ENCODE measurements around the gene RBM11. TPM values are rescaled to one million over a fixed set of nuclear protein-coding genes. Genes with fewer than 3 reads are reported as not detected.

The RBM11 gene
- total and polyA plus RNA-seq, 12 donors = 0.21 to 1.1 (median 0.47) TPM; not detected in 3

DNA sequence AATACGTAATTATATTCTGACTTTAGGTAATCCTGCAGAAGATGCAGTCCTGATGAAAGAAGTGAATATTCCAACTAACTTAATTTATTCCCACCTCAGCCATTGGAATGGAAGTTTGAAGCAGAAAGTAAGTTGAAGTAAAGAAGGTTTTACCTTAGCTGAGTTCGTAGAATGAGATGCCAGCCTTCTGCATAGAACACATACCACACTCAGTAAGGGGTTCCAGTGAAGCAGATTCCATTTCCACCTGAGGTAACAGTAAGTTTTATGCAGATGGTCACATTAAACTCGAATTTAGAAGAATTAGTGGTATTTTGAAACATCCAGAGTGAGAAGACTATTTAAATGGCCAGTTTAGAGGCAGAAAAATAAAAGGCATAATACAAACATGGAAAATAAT lies 20.2 kb downstream of the RBM11 start:
- 50% methylated on average over 3 of the region's 3 CpGs for WGBS, 2 donors
- Histone ChIP-seq H3K27ac (no peak overlapping the region), H3K4me3 (no peak overlapping the region), H3K27me3 (no peaks in the 10 kb centered on the region), H3K9me3 (no peaks in the 10 kb centered on the region), H3K36me3 (no peaks in the 10 kb centered on the region), H3K4me1 (no peaks in the 10 kb centered on the region)
- TF ChIP-seq, protein P1, sequence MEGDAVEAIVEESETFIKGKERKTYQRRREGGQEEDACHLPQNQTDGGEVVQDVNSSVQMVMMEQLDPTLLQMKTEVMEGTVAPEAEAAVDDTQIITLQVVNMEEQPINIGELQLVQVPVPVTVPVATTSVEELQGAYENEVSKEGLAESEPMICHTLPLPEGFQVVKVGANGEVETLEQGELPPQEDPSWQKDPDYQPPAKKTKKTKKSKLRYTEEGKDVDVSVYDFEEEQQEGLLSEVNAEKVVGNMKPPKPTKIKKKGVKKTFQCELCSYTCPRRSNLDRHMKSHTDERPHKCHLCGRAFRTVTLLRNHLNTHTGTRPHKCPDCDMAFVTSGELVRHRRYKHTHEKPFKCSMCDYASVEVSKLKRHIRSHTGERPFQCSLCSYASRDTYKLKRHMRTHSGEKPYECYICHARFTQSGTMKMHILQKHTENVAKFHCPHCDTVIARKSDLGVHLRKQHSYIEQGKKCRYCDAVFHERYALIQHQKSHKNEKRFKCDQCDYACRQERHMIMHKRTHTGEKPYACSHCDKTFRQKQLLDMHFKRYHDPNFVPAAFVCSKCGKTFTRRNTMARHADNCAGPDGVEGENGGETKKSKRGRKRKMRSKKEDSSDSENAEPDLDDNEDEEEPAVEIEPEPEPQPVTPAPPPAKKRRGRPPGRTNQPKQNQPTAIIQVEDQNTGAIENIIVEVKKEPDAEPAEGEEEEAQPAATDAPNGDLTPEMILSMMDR (IDR thresholded peaks at IDR 0.05) = no peak
- DNase-seq = no peak
- intact Hi-C loops (cut with DNase I) = no loop called here
- no peak for ATAC-seq

DNA sequence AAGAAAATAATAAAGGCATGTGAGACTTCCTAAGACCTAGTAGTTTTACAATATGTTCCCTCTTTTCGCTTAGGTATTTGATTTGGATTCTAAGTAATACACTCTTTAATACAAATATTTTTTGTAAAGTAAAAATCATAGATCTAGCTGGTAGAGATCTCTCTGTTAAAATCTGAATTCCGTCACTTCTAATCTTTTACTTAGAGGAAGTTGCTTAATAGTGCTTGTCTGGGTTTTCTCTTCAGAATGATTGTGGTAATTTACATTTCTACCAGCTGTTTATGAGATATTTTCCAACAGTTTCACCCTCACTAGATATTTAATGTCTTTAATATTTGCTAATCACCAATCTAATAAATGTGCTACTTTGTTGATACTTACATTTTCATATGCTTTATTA lies 23.3 kb downstream of the RBM11 start:
- Histone ChIP-seq H3K27me3 (no peaks in the 10 kb centered on the region), H3K36me3 (no peaks in the 10 kb centered on the region), H3K4me1 (no peaks in the 10 kb centered on the region), H3K4me3 (no peak overlapping the region), H3K9me3 (no peaks in the 10 kb centered on the region), H3K27ac (no peak overlapping the region)
- intact Hi-C loops (cut with DNase I) = no loop called here
- TF ChIP-seq, protein P1 (IDR thresholded peaks at IDR 0.05) = no peak
- 71 to 78% methylated on average over 2 of the region's 2 CpGs for WGBS, 2 donors
- no peak for DNase-seq
- ATAC-seq = no peak

DNA sequence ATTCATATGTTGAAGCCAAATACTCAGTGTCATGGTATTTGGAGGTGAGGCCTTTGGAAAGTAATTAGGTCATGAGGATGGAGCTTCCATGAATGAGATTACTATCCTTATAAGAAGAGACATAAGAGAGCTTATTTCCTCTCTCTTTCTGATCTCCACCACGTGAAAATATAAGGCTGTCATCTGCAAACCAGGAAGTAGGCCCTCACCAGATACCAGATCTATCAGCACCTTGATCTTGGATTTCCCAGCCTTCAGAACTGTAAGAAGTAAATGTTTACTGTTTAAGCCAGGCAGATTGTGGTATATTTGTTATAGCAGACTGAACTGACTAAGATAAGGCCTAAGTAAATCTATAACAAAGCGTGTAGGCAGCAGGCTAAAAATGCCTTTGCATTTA lies 25.3 kb downstream of the RBM11 start:
- Histone ChIP-seq H3K36me3 (no peaks in the 10 kb centered on the region), H3K27ac (no peak overlapping the region), H3K27me3 (no peaks in the 10 kb centered on the region), H3K9me3 (no peaks in the 10 kb centered on the region), H3K4me1 (no peaks in the 10 kb centered on the region), H3K4me3 (no peak overlapping the region)
- 38 to 49% methylated on average over 2 of the region's 2 CpGs for WGBS, 2 donors
- no peak for ATAC-seq
- TF ChIP-seq, protein P1 (IDR thresholded peaks at IDR 0.05) = no peak
- no peak for DNase-seq
- intact Hi-C loops (cut with DNase I) = no loop called here

DNA sequence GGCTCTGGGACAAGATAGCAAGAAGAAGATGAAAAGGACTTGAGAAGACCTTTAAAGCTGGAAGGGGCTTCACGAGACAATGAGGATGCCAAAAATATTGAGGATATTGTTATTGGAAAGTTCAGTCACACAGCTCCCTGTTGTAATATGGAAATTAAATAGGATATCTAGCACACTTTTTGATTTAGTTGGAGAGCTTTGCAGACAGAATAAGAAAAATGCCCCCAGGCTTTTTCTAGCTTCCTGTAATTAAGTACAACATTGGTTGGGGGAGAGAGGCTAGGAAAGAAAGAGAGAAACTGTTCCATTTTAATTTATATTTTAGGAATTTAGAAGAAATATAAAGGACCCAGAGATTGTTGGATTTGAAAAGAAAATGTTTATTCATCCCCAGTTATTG lies 27.5 kb downstream of the RBM11 start:
- TF ChIP-seq, protein P1 (IDR thresholded peaks at IDR 0.05) = no peak
- Histone ChIP-seq H3K36me3 (no peaks in the 10 kb centered on the region), H3K27ac (no peak overlapping the region), H3K9me3 (no peaks in the 10 kb centered on the region), H3K27me3 (peaks cover 0 to 3% (median 0%) of the 10 kb centered on the region in 7 donors), H3K4me1 (no peaks in the 10 kb centered on the region), H3K4me3 (no peak overlapping the region)
- intact Hi-C loops (cut with DNase I) = no loop called here
- 50 to 81% methylated on average over 1 of the region's 1 CpG for WGBS, 2 donors
- ATAC-seq = no peak
- no peak for DNase-seq

Measured in heart right ventricle (tissue), 16 donors.